ENCODE results near the gene DLGAP4.

DLGAP4 gene

DNA sequence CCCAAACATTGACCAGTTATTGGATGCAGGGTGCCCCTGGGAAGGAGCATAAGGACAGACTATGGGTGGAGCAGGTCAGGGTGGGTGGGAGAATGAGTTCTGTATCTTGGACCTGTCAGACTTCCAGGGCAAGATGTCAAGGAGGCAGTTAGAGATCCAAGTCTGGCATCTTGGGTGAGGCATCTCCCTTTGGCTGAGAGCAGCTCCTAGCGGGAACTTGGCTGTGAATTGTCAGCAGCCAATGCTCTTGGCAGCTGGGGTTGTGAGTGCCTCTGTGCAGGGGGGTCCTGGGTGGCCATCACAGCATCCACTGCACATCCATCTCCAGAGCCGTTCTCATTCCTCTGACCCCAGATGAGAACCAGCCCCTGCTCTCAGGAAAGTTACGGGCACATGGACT lies 118.2 kb downstream of the DLGAP4 start:
- no peak overlapping the region for H3K4me3 Mint-ChIP-seq

GRCh38 chr20:36425166-36425565 lies 119.0 kb downstream of the DLGAP4 start:
- DNase-seq (ENCODE audit: low spot score in 2 of 2) (no peak), ATAC-seq (replicated peaks; ENCODE audit: extremely low read depth, poor library complexity, severe bottlenecking) (no peak)
- Mint-ChIP-seq H3K4me1 (no peaks in the 10 kb centered on the region), H3K9me3 (no peaks in the 10 kb centered on the region), H3K27me3 (peaks cover 31% of the 10 kb centered on the region), H3K27ac (ENCODE audit: low read depth) (no peak overlapping the region), H3K4me3 (no peak overlapping the region), H3K36me3 (ENCODE audit: insufficient read depth) (no peaks in the 10 kb centered on the region)

More for the DNA sequence above, 118.2 kb downstream of the DLGAP4 start:
- Mint-ChIP-seq H3K4me1 (no peaks in the 10 kb centered on the region), H3K36me3 (ENCODE audit: insufficient read depth) (no peaks in the 10 kb centered on the region), H3K27ac (ENCODE audit: low read depth) (no peak overlapping the region), H3K9me3 (no peaks in the 10 kb centered on the region), H3K27me3 (peaks cover 39% of the 10 kb centered on the region)
- DNase-seq (ENCODE audit: low spot score in 2 of 2) (no peak), ATAC-seq (replicated peaks; ENCODE audit: extremely low read depth, poor library complexity, severe bottlenecking) (no peak)

DNA sequence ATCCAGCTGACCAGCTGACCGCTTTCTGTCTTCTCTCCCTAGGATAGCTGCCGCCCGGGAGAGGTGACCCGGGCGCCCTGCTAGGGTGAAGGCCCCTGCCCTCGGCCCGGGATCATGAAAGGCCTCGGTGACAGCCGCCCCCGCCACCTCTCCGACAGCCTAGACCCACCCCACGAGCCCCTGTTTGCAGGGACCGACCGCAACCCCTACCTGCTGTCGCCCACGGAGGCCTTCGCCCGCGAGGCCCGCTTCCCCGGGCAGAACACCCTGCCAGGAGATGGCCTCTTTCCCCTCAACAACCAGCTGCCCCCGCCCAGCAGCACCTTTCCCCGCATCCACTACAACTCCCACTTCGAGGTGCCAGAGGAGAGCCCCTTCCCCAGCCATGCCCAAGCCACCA lies 125.5 kb downstream of the DLGAP4 start:
- H3K4me3 Mint-ChIP-seq, result no peak overlapping the region
- H3K27ac Mint-ChIP-seq (ENCODE audit: low read depth), result no peak overlapping the region
- ATAC-seq (replicated peaks; ENCODE audit: extremely low read depth, poor library complexity, severe bottlenecking) (no peak), DNase-seq (ENCODE audit: low spot score in 2 of 2) (no peak)
- H3K27me3 Mint-ChIP-seq, result peaks cover 7% of the 10 kb centered on the region
- H3K4me1 Mint-ChIP-seq, result peaks cover under 1% of the 10 kb centered on the region
- no peaks in the 10 kb centered on the region for H3K9me3 Mint-ChIP-seq
- H3K36me3 Mint-ChIP-seq (ENCODE audit: insufficient read depth), result peaks cover 2% of the 10 kb centered on the region

DNA sequence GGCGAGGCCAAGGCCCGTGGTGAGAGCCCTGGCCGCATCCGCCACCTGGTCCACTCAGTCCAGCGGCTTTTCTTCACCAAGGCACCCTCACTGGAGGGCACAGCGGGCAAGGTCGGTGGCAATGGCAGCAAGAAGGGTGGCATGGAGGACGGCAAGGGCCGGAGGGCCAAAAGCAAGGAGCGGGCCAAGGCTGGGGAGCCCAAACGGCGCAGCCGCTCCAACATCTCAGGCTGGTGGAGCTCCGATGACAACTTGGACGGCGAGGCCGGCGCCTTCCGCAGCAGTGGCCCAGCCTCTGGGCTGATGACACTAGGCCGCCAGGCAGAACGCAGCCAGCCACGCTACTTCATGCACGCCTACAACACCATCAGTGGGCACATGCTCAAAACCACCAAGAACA lies 126.0 kb downstream of the DLGAP4 start:
- peaks cover 2% of the 10 kb centered on the region for H3K36me3 Mint-ChIP-seq (ENCODE audit: insufficient read depth)
- H3K27me3 Mint-ChIP-seq, result peaks cover 6% of the 10 kb centered on the region
- peaks cover 5% of the 10 kb centered on the region for H3K4me1 Mint-ChIP-seq
- no peak overlapping the region for H3K27ac Mint-ChIP-seq (ENCODE audit: low read depth)
- H3K4me3 Mint-ChIP-seq, result no peak overlapping the region
- H3K9me3 Mint-ChIP-seq, result no peaks in the 10 kb centered on the region
- no peak for DNase-seq (ENCODE audit: low spot score in 2 of 2)
- ATAC-seq (replicated peaks; ENCODE audit: extremely low read depth, poor library complexity, severe bottlenecking), result no peak

GRCh38 chr20:36434383-36434782 lies 128.2 kb downstream of the DLGAP4 start:
- ATAC-seq (replicated peaks; ENCODE audit: extremely low read depth, poor library complexity, severe bottlenecking) (no peak), DNase-seq (ENCODE audit: low spot score in 2 of 2) (no peak)
- H3K9me3 Mint-ChIP-seq, result no peaks in the 10 kb centered on the region
- H3K27ac Mint-ChIP-seq (ENCODE audit: low read depth), result no peak overlapping the region
- H3K4me3 Mint-ChIP-seq, result no peak overlapping the region
- peaks cover 2% of the 10 kb centered on the region for H3K36me3 Mint-ChIP-seq (ENCODE audit: insufficient read depth)
- H3K27me3 Mint-ChIP-seq, result peaks cover 10% of the 10 kb centered on the region
- H3K4me1 Mint-ChIP-seq, result peaks cover 6% of the 10 kb centered on the region

GRCh38 chr20:36435124-36435523 lies 129.0 kb downstream of the DLGAP4 start:
- H3K4me3 Mint-ChIP-seq, result peak overlapping the region; percentile 50
- ATAC-seq (replicated peaks; ENCODE audit: extremely low read depth, poor library complexity, severe bottlenecking), result no peak

GRCh38 chr20:36435592-36436541 lies 129.7 kb downstream of the DLGAP4 start:
- peak; percentile 82 for ATAC-seq (replicated peaks; ENCODE audit: extremely low read depth, poor library complexity, severe bottlenecking)
- Mint-ChIP-seq H3K27me3 (peaks cover 10% of the 10 kb centered on the region), H3K4me1 (peaks cover 6% of the 10 kb centered on the region), H3K27ac (ENCODE audit: low read depth) (no peak overlapping the region), H3K9me3 (no peaks in the 10 kb centered on the region), H3K36me3 (ENCODE audit: insufficient read depth) (peaks cover 2% of the 10 kb centered on the region), H3K4me3 (peak overlapping the region; percentile 50)
- peak; percentile 77 to 79 for DNase-seq (ENCODE audit: low spot score in 2 of 2)

More at GRCh38 chr20:36435124-36435523, 129.0 kb downstream of the DLGAP4 start:
- Mint-ChIP-seq H3K4me1 (peaks cover 6% of the 10 kb centered on the region), H3K36me3 (ENCODE audit: insufficient read depth) (peaks cover 2% of the 10 kb centered on the region), H3K9me3 (no peaks in the 10 kb centered on the region), H3K27ac (ENCODE audit: low read depth) (no peak overlapping the region), H3K27me3 (peaks cover 10% of the 10 kb centered on the region)
- no peak for DNase-seq (ENCODE audit: low spot score in 2 of 2)

DNA sequence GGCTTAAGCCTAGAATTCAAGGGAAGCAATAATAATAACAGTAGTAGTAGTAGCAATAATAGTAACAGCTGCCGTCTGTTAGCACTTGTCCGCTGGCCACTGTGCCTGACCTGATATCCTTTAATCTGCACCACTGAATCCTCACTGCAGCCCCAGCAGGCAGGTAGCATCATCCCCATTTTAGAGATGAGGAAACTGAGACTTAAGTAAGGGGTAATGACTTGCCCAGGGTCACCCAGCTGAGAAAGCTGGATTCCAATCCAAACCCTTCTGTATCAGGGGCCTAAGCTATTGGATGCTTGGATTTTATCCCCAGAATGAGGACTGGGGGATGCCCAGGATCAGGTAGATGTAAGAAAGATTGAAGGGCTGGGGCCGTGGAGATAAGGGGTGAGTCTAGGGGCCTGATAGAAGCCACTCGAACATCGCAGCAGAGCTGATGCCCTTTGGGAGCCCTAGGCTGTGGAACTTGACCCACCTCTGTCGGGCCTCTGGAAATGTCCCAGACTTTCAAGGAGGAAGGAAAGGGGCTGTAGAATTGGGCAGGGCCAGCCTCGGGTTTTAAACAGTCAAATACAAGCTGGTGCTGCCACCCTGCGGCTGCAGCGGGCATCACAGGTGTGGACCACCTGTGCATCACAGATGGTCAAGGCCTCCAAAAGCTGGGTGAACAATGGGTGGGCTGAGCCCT lies 133.0 kb downstream of the DLGAP4 start:
- DNase-seq (ENCODE audit: low spot score in 2 of 2) (peak; percentile 25 to 49), ATAC-seq (replicated peaks; ENCODE audit: extremely low read depth, poor library complexity, severe bottlenecking) (no peak)
- H3K4me3 Mint-ChIP-seq, result no peak overlapping the region

DNA sequence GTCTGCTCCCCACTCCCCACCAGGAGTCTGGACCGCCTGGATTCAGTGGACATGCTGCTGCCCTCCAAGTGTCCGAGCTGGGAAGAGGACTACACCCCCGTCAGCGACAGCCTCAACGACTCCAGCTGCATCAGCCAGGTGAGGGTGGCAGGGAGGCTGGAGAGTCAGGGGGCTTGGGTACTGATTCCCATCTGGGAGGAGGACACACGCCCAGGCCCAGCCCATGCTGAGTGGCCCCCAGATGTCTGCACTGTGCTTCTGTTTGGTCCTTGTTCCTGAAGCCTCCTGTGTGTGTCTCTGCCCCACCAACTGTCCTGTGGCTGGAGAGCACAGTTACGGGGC lies 133.6 kb downstream of the DLGAP4 start:
- H3K9me3 Mint-ChIP-seq, result no peaks in the 10 kb centered on the region
- H3K4me3 Mint-ChIP-seq, result no peak overlapping the region
- no peaks in the 10 kb centered on the region for H3K36me3 Mint-ChIP-seq (ENCODE audit: insufficient read depth)
- DNase-seq (ENCODE audit: low spot score in 2 of 2), result no peak
- no peak overlapping the region for H3K27ac Mint-ChIP-seq (ENCODE audit: low read depth)
- peaks cover 26% of the 10 kb centered on the region for H3K27me3 Mint-ChIP-seq
- peaks cover 6% of the 10 kb centered on the region for H3K4me1 Mint-ChIP-seq
- no peak for ATAC-seq (replicated peaks; ENCODE audit: extremely low read depth, poor library complexity, severe bottlenecking)

More for the DNA sequence above, 133.0 kb downstream of the DLGAP4 start:
- no peaks in the 10 kb centered on the region for H3K9me3 Mint-ChIP-seq
- no peak overlapping the region for H3K27ac Mint-ChIP-seq (ENCODE audit: low read depth)
- H3K36me3 Mint-ChIP-seq (ENCODE audit: insufficient read depth), result no peaks in the 10 kb centered on the region
- H3K27me3 Mint-ChIP-seq, result peaks cover 26% of the 10 kb centered on the region
- H3K4me1 Mint-ChIP-seq, result peaks cover 6% of the 10 kb centered on the region

DNA sequence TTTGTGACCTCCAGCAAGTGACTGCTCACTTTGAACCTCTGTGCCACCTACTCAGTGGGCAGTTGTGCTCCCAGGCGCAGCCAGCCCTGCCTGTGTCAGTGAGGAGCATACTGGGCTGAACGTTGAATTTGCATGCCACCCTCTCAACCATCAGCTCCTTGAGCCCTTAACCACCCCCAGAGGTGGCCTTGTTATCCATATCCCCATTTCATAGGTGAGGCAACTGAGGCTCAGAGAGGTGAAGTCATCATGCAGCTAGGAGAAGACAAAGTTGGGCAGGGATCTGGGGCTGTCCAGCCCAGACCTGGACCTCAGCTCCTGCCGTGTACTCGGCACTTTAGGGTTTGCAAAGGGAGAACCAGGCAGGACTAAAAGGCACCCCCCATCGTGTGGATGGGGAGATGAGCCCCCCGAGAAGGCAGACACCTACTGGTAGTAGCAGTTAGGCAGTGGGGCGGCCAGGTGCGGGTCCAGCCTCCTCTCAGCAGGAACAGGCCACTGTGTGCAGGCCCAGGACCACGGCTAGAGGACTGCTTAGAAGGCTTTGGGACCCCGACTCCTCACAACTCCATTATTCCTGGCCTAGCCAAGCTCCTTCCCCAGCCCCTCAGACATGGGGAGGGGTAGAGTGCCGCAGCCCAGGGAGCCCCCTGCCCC lies 134.4 kb downstream of the DLGAP4 start:
- no peak for DNase-seq (ENCODE audit: low spot score in 2 of 2)
- Mint-ChIP-seq H3K36me3 (ENCODE audit: insufficient read depth) (no peaks in the 10 kb centered on the region), H3K4me1 (peaks cover 6% of the 10 kb centered on the region), H3K27me3 (peaks cover 28% of the 10 kb centered on the region), H3K27ac (ENCODE audit: low read depth) (no peak overlapping the region), H3K9me3 (no peaks in the 10 kb centered on the region), H3K4me3 (no peak overlapping the region)
- ATAC-seq (replicated peaks; ENCODE audit: extremely low read depth, poor library complexity, severe bottlenecking), result no peak

DNA sequence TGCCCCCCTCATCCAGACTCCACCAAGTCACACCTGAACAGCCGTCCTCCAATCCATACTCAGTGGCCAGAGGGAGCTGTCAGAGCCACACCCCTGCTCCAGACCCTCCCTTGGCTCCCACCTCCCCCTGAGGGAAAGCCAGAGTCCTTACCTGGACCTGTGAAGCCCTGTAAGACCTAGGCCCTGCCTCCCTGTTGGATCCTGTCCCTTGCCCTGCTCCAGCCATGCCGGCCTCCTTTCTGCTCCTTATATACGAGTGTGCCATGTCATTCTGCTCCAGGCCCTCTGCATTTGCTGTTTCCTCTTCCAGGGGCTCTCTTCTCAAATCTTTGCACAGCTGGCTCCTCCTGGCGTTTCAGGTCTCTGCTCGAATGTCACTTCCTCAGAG lies 134.9 kb downstream of the DLGAP4 start:
- H3K4me3 Mint-ChIP-seq, result no peak overlapping the region
- peaks cover 33% of the 10 kb centered on the region for H3K27me3 Mint-ChIP-seq
- no peaks in the 10 kb centered on the region for H3K36me3 Mint-ChIP-seq (ENCODE audit: insufficient read depth)
- no peak overlapping the region for H3K27ac Mint-ChIP-seq (ENCODE audit: low read depth)
- ATAC-seq (replicated peaks; ENCODE audit: extremely low read depth, poor library complexity, severe bottlenecking), result no peak
- peaks cover 6% of the 10 kb centered on the region for H3K4me1 Mint-ChIP-seq
- DNase-seq (ENCODE audit: low spot score in 2 of 2), result no peak
- no peaks in the 10 kb centered on the region for H3K9me3 Mint-ChIP-seq

GRCh38 chr20:36441416-36441815 lies 135.3 kb downstream of the DLGAP4 start:
- H3K27me3 Mint-ChIP-seq, result peaks cover 37% of the 10 kb centered on the region
- no peak overlapping the region for H3K27ac Mint-ChIP-seq (ENCODE audit: low read depth)
- peaks cover 6% of the 10 kb centered on the region for H3K4me1 Mint-ChIP-seq
- DNase-seq (ENCODE audit: low spot score in 2 of 2) (no peak), ATAC-seq (replicated peaks; ENCODE audit: extremely low read depth, poor library complexity, severe bottlenecking) (no peak)
- no peaks in the 10 kb centered on the region for H3K9me3 Mint-ChIP-seq
- H3K4me3 Mint-ChIP-seq, result no peak overlapping the region
- no peaks in the 10 kb centered on the region for H3K36me3 Mint-ChIP-seq (ENCODE audit: insufficient read depth)
